ENCODE measurements around the gene USP34. TPM values are rescaled to one million over a fixed set of nuclear protein-coding genes. Genes with fewer than 3 reads are reported as not detected.
"Not testable (repeated sequence)": the region's sequence is repeated elsewhere in the genome, so short reads cannot be mapped to it uniquely, and the experiment has no call there.

USP34 gene
- polyA plus RNA-seq, 1 donor = 102 TPM

DNA sequence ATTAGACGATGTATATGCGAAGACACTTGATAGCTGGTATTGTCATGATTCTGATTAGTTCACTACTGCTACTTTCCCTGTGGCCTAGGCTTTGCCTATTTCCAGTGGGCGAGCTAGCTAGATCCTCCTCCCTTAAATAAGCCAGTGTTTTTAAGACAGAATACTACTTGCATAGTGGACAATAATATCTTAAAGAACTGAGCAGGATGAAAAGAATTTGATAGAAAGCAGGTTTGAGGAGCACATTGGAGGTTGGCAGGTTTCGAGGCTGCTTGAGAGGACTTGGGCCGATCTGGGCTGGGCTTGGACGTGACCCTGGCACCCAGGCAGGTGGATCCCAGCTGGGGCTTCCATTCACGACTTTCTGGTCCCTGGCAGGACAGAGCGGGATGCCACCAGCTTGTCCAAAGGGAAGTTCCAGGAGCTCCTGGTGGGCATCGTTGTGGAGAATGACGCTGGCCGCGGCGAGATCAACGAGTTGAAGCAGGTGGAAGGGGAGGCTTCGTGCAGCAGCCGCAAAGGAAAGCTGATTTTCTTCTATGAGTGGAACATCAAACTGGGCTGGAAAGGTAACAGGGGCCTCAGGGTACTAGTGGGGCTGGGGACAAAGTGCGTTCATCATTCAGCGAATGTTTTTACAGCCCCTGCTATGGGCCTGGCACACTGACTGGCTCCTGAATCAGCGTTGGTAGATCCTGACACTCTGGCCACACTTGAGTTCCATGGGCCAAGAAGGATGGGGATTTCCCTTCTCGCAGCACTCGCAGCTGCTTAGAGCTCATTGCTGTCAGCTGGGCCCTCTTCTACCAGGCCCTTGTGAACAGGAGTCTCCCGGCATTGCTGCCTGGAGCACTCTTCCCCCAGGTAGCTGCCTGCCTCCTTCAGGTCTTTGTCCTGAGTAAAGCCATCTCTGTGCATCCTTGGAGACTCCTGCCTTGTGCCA lies 292.0 kb downstream of the USP34 start:
- Histone ChIP-seq H3K27ac (ENCODE audit: low read length) (no peak overlapping the region), H3K9me3 (ENCODE audit: control insufficient read depth, low read depth, low read length) (no peaks in the 10 kb centered on the region), H3K4me1 (ENCODE audit: control insufficient read depth, insufficient read depth, low read length) (peaks cover 20% of the 10 kb centered on the region), H3K27me3 (ENCODE audit: control insufficient read depth, insufficient read depth, low read length) (peaks cover 2% of the 10 kb centered on the region), H3K4me3 (ENCODE audit: low read length) (peak overlapping the region; percentile 79), H3K36me3 (ENCODE audit: control insufficient read depth, insufficient read depth, low read length) (peaks cover 42% of the 10 kb centered on the region)
- 94% methylated on average over 3 of the region's 22 CpGs for WGBS (ENCODE audit: insufficient coverage, low lambda C conversion rate)
- peak in 1 of 2 donors; percentile 30 for DNase-seq

DNA sequence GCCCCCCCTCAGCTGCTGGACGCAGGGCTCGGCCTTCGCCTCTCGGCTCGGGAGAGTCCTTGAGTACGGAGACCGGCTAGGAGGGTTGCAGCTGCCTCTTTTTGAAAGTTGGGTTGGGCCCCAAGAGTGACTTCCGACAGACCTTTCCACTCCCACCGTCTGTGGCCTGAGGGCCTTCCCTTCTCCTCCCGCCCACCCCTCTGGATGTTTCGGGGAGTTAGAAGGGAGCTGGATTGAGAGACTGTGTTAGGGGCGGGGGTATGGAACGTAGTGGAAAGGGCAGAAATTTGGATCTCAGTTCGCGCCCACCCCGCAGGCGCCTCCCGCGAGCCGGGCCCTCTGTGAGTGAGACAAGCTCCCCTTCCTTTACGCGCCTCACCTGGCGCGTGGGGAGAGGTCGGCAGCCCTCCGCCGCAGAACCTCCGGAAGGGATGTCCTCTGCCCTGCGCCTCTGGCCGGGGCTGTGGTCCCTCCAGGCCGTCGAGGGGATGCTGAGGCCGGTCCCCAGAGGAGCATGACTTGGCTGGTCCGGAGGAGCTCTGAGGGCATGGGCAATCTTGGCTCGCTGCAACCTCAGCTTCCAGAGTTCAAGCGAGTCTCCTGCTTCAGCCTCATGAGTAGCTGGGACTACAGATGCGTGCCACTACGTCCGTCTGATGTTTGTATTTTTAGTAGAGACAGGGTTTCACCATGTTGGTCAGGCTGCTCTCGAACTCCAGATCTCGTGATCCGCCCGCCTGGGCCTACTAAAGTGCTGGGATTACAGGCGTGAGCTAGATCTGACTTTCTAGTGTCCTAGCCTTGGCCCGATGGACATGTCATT lies 292.9 kb downstream of the USP34 start:
- Histone ChIP-seq H3K9me3 (ENCODE audit: control insufficient read depth, low read depth, low read length) (no peaks in the 10 kb centered on the region), H3K27me3 (ENCODE audit: control insufficient read depth, insufficient read depth, low read length) (peaks cover 2% of the 10 kb centered on the region), H3K27ac (ENCODE audit: low read length) (peak overlapping the region; percentile 90), H3K4me1 (ENCODE audit: control insufficient read depth, insufficient read depth, low read length) (peaks cover 20% of the 10 kb centered on the region), H3K4me3 (ENCODE audit: low read length) (peak overlapping the region; percentile 79), H3K36me3 (ENCODE audit: control insufficient read depth, insufficient read depth, low read length) (peaks cover 33% of the 10 kb centered on the region)
- DNase-seq = peak in 1 of 2 donors; percentile 69
- WGBS (ENCODE audit: insufficient coverage, low lambda C conversion rate) = no CpG with 5 or more reads among the region's 45 CpGs

DNA sequence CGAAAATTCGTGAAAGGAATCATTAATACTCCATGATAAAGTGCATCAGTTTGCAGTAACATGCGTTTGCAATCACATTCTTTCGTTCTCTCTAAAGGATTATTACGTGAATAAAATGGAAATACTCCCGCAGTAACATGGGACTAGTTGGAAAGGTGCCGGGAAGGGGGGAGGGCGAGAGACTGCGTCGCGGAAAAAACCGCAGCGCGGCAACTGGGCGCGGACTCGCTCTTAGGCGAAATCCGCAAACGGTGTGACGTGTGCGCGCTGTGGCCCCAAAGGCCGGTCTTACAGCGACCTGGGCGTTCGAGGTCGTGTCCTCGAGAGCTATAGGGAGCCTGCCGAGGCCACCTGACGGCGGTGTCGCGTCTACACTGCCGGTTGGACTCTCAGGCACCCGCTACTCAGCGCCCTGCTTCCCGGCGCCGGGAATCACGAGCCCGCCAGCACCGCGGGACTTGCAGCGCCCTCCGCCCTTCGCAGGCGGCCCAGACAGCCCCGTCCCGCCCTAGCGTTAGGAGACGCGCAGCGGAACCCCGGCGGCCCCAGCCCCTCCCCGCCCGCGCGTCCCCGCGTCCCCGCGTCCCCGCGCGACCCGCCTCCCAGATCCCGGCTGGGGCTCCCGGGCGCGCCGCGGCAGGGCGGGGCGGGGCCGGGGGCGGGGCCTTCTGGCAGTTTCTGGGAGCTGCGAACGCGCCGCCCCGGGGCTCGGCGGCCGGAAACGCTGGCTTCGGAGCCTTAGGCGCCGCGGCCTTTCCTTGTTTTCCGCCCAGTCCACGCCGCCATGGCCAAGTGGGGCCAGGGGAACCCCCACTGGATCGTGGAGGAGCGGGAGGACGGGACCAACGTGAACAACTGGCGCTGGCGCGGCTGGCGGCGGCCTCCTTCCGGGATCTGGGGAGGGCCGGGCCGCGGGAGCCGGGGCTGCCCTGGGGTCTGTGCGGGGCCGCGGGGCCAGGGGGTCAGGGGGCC lies 293.8 kb downstream of the USP34 start:
- peaks cover 20% of the 10 kb centered on the region for H3K4me1 ChIP-seq (ENCODE audit: control insufficient read depth, insufficient read depth, low read length)
- peak overlapping the region; percentile 86 for H3K4me3 ChIP-seq (ENCODE audit: low read length)
- WGBS (ENCODE audit: insufficient coverage, low lambda C conversion rate) = no CpG with 5 or more reads among the region's 111 CpGs
- H3K27ac ChIP-seq (ENCODE audit: low read length) = peak overlapping the region; percentile 90
- H3K9me3 ChIP-seq (ENCODE audit: control insufficient read depth, low read depth, low read length) = no peaks in the 10 kb centered on the region
- H3K27me3 ChIP-seq (ENCODE audit: control insufficient read depth, insufficient read depth, low read length) = peaks cover 2% of the 10 kb centered on the region
- peaks cover 24% of the 10 kb centered on the region for H3K36me3 ChIP-seq (ENCODE audit: control insufficient read depth, insufficient read depth, low read length)
- DNase-seq = peak; percentile 93 to 98

DNA sequence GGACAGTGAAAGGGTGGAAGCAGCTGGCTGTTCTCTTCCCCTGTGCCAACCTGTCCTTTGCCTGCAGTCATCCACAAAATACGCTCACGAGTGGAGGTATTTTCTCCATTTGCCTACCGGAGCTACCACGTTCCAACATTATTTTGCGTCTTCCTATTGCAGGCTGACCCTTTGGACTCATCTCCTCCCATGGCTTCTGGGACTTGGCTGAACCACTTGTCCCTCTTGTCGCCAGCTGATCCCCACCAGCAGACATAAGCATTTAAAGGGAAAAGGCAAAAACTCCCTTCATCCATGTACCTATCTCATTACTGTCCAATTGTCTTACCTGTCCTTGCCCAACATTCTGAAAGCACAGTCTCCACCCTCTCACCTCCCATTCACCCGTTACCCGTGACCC lies 295.9 kb downstream of the USP34 start:
- Histone ChIP-seq H3K27me3 (ENCODE audit: control insufficient read depth, insufficient read depth, low read length) (peaks cover 2% of the 10 kb centered on the region), H3K4me3 (ENCODE audit: low read length) (no peak overlapping the region), H3K36me3 (ENCODE audit: control insufficient read depth, insufficient read depth, low read length) (peaks cover 5% of the 10 kb centered on the region), H3K9me3 (ENCODE audit: control insufficient read depth, low read depth, low read length) (no peaks in the 10 kb centered on the region), H3K4me1 (ENCODE audit: control insufficient read depth, insufficient read depth, low read length) (peaks cover 14% of the 10 kb centered on the region), H3K27ac (ENCODE audit: low read length) (no peak overlapping the region)
- no peak for DNase-seq
- WGBS (ENCODE audit: insufficient coverage, low lambda C conversion rate) = 100% methylated on average over 1 of the region's 8 CpGs

DNA sequence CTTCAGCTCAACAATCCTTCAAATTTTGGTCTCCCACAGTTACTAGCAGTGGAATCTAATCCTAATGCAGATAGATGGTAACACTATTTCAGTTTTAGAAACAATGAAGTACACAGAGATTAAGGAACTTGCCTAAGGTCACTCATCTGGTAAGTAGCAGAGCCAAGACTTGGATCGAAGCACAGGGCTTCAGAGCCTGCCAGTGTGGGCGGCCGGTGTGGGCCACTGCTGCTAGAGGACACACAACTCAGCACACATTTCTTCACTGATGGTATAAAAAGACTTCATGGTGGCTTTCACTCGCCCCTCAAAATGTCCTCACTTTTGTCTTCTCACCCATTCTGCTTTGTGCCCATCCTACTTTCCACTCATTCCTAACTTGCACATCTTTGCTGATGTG lies 297.8 kb downstream of the USP34 start:
- no peak overlapping the region for H3K4me3 ChIP-seq (ENCODE audit: low read length)
- 100% methylated on average over 1 of the region's 4 CpGs for WGBS (ENCODE audit: insufficient coverage, low lambda C conversion rate)

DNA sequence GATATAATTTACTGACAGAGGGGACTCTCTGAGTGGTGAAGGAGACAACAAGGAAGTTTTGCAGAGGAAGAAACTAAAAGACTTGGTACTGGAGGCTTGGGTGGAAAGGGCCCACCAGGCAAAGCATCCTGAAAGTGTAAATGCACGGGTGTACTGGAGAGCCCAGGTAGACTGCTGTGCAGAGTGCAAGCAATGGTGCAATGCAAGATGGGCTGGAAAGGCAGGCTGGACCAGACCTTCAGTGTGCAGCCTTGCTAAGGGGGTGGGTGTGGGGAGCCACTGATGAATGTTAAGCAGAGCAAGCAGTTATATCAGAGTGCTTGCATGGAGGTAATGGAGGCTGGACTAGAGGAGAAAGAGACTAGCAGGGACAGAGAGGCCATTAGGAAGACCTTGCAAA lies 298.2 kb downstream of the USP34 start:
- H3K36me3 ChIP-seq (ENCODE audit: control insufficient read depth, insufficient read depth, low read length) = no peaks in the 10 kb centered on the region
- DNase-seq = no peak
- no CpG with 5 or more reads among the region's 1 CpG for WGBS (ENCODE audit: insufficient coverage, low lambda C conversion rate)
- H3K27me3 ChIP-seq (ENCODE audit: control insufficient read depth, insufficient read depth, low read length) = peaks cover 2% of the 10 kb centered on the region
- H3K4me3 ChIP-seq (ENCODE audit: low read length) = no peak overlapping the region
- no peaks in the 10 kb centered on the region for H3K9me3 ChIP-seq (ENCODE audit: control insufficient read depth, low read depth, low read length)
- H3K27ac ChIP-seq (ENCODE audit: low read length) = no peak overlapping the region
- no peaks in the 10 kb centered on the region for H3K4me1 ChIP-seq (ENCODE audit: control insufficient read depth, insufficient read depth, low read length)

More for the DNA sequence above, 297.8 kb downstream of the USP34 start:
- Histone ChIP-seq H3K9me3 (ENCODE audit: control insufficient read depth, low read depth, low read length) (no peaks in the 10 kb centered on the region), H3K36me3 (ENCODE audit: control insufficient read depth, insufficient read depth, low read length) (no peaks in the 10 kb centered on the region), H3K27ac (ENCODE audit: low read length) (no peak overlapping the region), H3K4me1 (ENCODE audit: control insufficient read depth, insufficient read depth, low read length) (peaks cover under 1% of the 10 kb centered on the region), H3K27me3 (ENCODE audit: control insufficient read depth, insufficient read depth, low read length) (peaks cover 2% of the 10 kb centered on the region)
- no peak for DNase-seq

DNA sequence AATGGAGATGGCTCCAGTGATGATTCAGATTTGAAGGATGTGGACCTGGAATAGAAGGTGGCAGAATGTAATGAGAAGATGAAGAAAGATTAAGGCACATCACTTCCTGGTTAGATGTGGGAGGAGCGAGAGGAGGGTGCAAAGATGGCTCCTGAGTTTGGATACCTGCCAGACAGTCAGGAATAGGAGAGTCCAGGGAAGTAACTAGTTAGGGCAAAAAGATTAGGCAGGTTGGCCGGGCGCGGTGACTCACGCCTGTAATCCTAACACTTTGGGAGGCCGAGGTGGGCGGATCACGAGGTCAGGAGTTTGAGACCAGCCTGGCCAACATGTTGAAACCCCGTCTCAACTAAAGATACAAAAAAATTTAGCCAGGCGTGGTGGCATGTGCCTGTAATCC lies 303.3 kb downstream of the USP34 start:
- no peaks in the 10 kb centered on the region for H3K4me1 ChIP-seq (ENCODE audit: control insufficient read depth, insufficient read depth, low read length)
- no peaks in the 10 kb centered on the region for H3K9me3 ChIP-seq (ENCODE audit: control insufficient read depth, low read depth, low read length)
- WGBS (ENCODE audit: insufficient coverage, low lambda C conversion rate) = no CpG with 5 or more reads among the region's 10 CpGs
- H3K27ac ChIP-seq (ENCODE audit: low read length) = no peak overlapping the region
- peaks cover 26% of the 10 kb centered on the region for H3K36me3 ChIP-seq (ENCODE audit: control insufficient read depth, insufficient read depth, low read length)
- DNase-seq = no peak
- no peak overlapping the region for H3K4me3 ChIP-seq (ENCODE audit: low read length)
- H3K27me3 ChIP-seq (ENCODE audit: control insufficient read depth, insufficient read depth, low read length) = no peaks in the 10 kb centered on the region

DNA sequence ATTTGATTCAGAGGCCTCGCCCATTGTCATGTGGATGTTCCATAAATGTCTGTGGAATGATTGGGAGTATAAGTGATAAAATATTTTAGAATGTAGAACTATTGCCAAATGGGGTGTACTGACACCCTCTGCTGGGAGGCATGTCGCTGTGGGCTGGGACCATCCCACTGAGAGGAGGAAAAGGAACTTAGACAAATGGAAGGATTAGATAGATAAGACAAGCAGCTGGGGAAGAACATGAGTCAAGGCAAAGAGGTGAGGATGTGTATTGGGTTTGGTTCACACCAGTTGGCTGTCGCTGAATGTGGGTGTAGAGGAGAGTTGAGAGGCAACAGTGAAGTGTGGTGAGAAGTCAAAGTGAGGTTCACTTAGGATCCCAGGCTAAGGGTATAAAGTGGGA lies 304.9 kb downstream of the USP34 start:
- no peak overlapping the region for H3K27ac ChIP-seq (ENCODE audit: low read length)
- peaks cover 26% of the 10 kb centered on the region for H3K36me3 ChIP-seq (ENCODE audit: control insufficient read depth, insufficient read depth, low read length)
- WGBS (ENCODE audit: insufficient coverage, low lambda C conversion rate) = 89% methylated on average over 3 of the region's 3 CpGs
- H3K4me1 ChIP-seq (ENCODE audit: control insufficient read depth, insufficient read depth, low read length) = no peaks in the 10 kb centered on the region
- no peaks in the 10 kb centered on the region for H3K9me3 ChIP-seq (ENCODE audit: control insufficient read depth, low read depth, low read length)
- no peak overlapping the region for H3K4me3 ChIP-seq (ENCODE audit: low read length)
- no peaks in the 10 kb centered on the region for H3K27me3 ChIP-seq (ENCODE audit: control insufficient read depth, insufficient read depth, low read length)
- no peak for DNase-seq

DNA sequence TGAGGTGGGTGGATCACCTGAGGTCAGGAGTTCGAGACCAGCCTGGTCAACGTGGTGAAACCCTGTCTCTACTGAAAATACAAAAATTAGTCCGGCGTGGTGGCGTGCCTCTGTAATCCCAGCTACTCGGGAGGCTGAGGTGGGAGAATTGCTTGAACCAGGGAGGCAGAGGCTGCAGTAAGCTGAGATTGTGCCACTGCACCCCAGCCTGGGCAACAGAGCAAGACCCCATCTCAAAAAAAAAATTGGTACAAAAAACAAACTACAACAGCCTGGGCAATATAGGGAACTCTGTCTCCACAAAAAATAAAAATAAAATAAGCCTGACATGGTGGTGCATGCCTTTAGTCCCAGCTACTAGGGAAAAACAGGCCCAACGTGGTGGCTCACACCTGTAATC lies 305.8 kb downstream of the USP34 start:
- not testable (repeated sequence) for DNase-seq; H3K27ac ChIP-seq (ENCODE audit: low read length); H3K4me3 ChIP-seq (ENCODE audit: low read length); H3K27me3 ChIP-seq (ENCODE audit: control insufficient read depth, insufficient read depth, low read length); H3K9me3 ChIP-seq (ENCODE audit: control insufficient read depth, low read depth, low read length); H3K4me1 ChIP-seq (ENCODE audit: control insufficient read depth, insufficient read depth, low read length)
- WGBS (ENCODE audit: insufficient coverage, low lambda C conversion rate) = no CpG with 5 or more reads among the region's 7 CpGs
- peaks cover 26% of the 10 kb centered on the region for H3K36me3 ChIP-seq (ENCODE audit: control insufficient read depth, insufficient read depth, low read length)

All from large intestine (tissue), 3 donors.